HG02938 (cell line): Measurements from ENCODE around the gene DTX1.

Experiments
- ATAC-seq: cut with Tn5 transposase; IDR thresholded peaks from one replicate; pipeline ENCODE4 v1.9.1; 2021; ENCODE audit warnings: mild to moderate bottlenecking, moderate library complexity; ENCODE audit not compliant: unreplicated experiment

The DTX1 gene

GRCh38 chr12:113092607-113093408 lies 36.3 kb downstream of the DTX1 start:
- ATAC-seq = no peak

GRCh38 chr12:113093409-113094101 lies 37.0 kb downstream of the DTX1 start:
- ATAC-seq = no peak

- no peak for ATAC-seq
Measured at GRCh38 chr12:113094738-113095137, 38.2 kb downstream of the DTX1 start.

- ATAC-seq = no peak
Measured at GRCh38 chr12:113095405-113095804, 38.9 kb downstream of the DTX1 start.

DNA sequence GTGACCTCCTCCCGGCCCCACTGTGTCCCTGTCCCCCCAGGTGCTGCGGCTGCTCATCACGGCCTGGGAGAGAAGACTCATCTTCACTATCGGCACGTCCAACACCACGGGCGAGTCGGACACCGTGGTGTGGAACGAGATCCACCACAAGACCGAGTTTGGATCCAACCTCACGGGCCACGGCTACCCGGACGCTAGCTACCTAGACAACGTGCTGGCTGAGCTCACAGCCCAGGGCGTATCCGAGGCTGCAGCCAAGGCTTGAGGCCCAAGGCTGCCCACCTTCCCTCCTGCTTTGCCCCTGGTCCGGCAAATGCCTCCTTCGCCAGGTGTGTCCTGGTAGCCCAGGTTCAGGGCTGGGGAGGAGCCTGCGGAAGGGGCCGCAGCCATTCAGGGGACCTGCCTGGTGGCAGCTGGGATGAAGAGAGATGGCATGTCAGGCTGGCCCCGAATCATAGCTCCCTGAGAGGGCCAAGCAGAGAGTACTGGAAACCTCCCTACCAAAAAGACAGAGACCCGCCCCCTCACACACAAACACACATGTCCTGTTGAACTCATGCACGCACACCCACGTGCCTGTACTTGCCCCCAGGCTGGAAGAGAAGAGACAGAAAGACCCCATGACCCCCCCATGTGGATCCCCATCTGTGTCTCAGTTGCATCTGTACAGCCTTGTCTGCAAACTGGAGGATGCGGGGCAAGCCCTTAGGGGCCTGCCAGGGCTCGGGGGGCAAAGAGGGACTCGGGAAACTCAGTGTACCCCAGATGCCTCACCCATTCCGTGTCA lies 40.3 kb downstream of the DTX1 start:
- ATAC-seq = no peak

GRCh38 chr12:113097716-113098440 lies 41.3 kb downstream of the DTX1 start:
- ATAC-seq = no peak

- no peak for ATAC-seq
Measured at GRCh38 chr12:113098441-113099028, 42.0 kb downstream of the DTX1 start.

DNA sequence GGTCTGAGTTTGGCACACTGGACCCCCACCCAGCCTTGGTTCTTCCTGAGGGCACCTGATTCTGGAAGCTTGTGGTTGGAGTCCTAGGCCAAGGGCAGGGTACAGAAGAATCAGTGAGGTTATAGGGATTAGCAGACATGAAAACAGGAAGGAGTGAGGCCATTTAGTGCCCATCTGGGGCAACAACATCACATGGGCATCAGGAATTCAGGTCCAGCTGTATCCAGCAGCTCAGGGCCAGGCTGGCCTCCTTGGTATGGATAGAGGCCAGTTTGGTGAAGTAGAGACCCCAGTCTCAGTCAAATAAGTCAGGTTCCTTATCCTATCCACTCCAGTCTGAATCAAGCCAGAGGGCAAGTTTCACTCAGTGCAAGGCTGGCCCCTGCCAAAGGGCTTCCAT lies 42.8 kb downstream of the DTX1 start:
- no peak for ATAC-seq

- ATAC-seq = no peak
Measured at GRCh38 chr12:113099764-113100163, 43.2 kb downstream of the DTX1 start.

- no peak for ATAC-seq
Measured at GRCh38 chr12:113101751-113102150, 45.2 kb downstream of the DTX1 start.

GRCh38 chr12:113102811-113103210 lies 46.3 kb downstream of the DTX1 start:
- no peak for ATAC-seq

DNA sequence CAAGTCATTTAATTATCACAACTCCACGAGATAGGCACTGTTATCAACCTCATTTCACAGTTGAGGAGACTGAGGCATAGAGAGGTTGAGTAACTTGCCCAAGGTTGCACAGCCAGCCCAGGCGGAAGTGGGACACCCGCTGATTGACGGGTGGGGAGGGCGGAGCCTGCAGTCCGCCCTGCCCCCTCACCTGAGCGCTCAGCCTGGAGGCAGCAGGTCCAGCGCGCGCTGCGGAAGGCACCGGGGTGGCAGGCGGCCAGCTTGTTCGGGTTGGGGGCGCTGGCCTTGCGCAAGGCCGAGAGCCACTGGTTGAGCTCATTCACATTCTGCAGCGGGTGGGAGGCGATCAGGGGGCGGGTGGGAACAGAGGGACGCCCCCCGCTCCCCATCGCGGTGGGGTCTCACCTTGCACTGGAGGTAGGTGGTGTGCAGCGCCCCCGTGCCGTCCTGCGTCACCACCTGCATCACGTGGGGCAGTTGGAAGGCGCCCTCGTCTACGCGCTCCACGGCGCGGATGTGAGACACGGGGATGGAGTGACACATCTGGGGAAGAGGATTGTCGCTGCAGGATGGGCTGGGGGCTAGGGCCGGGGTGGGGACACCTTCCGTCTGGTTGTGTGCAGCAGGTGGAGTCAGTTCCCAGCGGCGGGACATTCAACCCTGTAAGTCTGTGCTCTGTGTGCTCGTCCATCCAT lies 47.4 kb downstream of the DTX1 start:
- ATAC-seq = no peak

DNA sequence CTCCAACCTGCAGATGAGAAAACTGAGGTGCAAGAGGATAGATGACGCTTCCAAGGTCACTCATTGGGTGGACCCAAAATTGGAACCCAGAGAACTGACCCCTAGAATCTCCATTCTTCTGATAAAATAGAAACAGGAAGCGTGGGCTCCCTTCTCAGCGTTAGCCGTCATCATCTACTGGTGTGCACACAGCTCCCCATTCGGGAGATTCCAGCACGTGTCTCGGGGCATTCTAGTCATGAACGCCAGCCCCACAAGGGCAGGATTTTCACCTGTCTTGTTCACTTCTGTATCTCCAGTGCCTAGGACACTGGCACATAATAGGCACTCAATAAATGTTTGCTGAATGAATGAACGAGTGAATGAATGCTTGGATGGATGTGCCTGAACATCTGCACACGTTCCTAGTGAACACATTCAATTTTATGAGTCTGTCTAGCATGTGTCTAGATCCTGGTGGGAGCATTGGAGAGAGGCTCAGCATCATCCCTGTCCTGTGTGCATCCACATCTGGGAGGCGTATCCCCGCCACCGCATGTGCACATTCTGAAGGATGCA lies 48.5 kb downstream of the DTX1 start:
- ATAC-seq = no peak

DNA sequence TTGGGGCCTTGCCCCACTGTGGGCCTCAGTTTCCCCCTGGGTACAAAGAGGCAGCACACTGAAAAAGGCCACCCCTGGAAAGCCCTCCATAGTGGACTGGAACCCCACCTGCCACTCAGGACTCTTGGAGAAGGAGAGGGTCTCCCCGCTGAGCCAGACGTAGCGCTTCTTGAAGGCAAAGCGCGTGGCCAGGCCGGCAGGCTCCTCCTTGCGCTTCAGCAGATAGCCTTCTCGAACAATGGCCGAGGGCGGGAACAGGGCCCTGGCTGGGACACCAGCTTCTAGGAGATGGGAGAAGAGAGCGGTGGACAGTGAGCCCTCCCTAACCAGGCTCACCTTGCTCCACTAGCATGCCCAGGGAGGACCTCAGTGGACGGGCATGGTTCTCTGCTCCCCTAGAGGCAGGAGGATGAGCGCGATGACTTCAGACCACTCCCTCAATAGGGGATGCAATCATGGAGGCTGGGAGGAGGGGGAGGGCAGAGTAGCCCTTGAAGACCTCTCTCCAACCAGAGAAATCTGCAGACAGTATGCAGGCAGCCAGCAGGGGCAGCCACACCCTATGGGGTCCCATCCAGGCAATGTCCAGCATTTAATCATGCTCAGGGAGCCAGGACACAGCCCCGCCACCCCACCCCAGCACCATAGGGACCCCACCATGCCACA lies 49.2 kb downstream of the DTX1 start:
- no peak for ATAC-seq

- ATAC-seq = no peak
Measured at GRCh38 chr12:113106361-113106760, 49.8 kb downstream of the DTX1 start.

- ATAC-seq = no peak
Measured at GRCh38 chr12:113108308-113108707, 51.8 kb downstream of the DTX1 start.

DNA sequence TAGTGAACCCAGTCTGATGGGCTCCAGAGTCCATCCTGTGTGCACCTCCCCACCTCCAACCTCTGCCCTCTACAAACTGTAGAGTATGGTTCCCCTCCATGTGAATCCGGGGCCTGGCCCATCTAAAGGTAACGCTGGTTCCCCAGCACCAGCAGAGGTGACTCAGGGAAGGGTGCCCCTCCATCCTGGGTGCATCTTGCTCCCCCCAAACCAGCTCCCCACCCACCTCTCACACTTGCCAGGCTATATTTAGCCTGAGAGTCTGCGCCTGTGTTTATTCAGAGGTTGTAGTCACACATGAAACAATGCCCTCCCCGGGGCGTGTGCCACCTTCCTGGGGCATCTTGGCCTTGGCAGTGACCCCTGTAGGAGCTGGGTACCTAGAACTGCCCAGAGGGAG lies 52.8 kb downstream of the DTX1 start:
- no peak for ATAC-seq

GRCh38 chr12:113109872-113110599 lies 53.5 kb downstream of the DTX1 start:
- no peak for ATAC-seq

GRCh38 chr12:113111247-113111646 lies 54.7 kb downstream of the DTX1 start:
- no peak for ATAC-seq
